Esophagus muscularis mucosa (tissue), 4 donors: Measurements from ENCODE around the gene NPAS3.

Experiments used
- EP300 ChIP-seq: sonication (generic); formaldehyde crosslinking; IDR thresholded peaks from one replicate; pipeline ENCODE4 v1.6.1; 2017; ENCODE audit warnings: antibody characterized with exemption
- POLR2A ChIP-seq: fragments of 450-650 bp; IDR thresholded peaks from one replicate; pipeline ENCODE4 v1.6.1; 2017; ENCODE audit warnings: antibody characterized with exemption, moderate library complexity, mild to moderate bottlenecking, low read depth
- POLR2AphosphoS5 ChIP-seq, 2 donors: sonication (generic); formaldehyde crosslinking; IDR thresholded peaks; one replicate each; pipeline ENCODE4 v1.6.1; 2017; ENCODE audit warnings: antibody characterized with exemption in 2 of 2
- TF ChIP-seq, protein P1 (sequence below), 3 experiments: fragments of 200-600 bp in 2 of 3; fragments of 450-650 bp in 1 of 3; sonication (generic) in 2 of 3; IDR thresholded peaks; one replicate each; pipeline ENCODE4 v1.5.1; 2017 to 2019; ENCODE audit warnings: antibody characterized with exemption in 3 of 3, mild to moderate bottlenecking in 2 of 3, moderate library complexity in 1 of 3

DNA sequence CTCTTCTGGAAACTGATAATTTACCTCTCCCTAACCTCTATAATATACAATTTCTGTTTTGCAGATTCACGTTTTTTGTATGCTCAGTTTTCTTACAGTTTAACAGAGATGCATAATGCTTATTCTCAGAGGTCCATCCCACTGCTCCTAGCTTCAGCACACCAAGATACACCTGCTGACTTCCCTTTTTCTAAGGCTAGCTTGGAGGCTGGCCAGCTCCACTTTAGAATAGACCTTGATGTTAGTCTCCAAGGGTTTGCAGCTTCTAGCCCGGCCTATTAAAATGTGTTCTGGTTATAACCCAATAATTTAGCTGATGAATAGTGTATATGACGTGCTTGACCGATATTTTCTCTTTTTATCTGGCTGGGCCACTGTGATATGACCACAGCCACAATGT is 751.0 kb downstream of the NPAS3 start:
- TF ChIP-seq, protein P1, sequence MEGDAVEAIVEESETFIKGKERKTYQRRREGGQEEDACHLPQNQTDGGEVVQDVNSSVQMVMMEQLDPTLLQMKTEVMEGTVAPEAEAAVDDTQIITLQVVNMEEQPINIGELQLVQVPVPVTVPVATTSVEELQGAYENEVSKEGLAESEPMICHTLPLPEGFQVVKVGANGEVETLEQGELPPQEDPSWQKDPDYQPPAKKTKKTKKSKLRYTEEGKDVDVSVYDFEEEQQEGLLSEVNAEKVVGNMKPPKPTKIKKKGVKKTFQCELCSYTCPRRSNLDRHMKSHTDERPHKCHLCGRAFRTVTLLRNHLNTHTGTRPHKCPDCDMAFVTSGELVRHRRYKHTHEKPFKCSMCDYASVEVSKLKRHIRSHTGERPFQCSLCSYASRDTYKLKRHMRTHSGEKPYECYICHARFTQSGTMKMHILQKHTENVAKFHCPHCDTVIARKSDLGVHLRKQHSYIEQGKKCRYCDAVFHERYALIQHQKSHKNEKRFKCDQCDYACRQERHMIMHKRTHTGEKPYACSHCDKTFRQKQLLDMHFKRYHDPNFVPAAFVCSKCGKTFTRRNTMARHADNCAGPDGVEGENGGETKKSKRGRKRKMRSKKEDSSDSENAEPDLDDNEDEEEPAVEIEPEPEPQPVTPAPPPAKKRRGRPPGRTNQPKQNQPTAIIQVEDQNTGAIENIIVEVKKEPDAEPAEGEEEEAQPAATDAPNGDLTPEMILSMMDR (IDR thresholded peaks at IDR 0.05), result no peak
- no peak for TF ChIP-seq POLR2A
- TF ChIP-seq POLR2AphosphoS5 (IDR thresholded peaks at IDR 0.05), result no peak
- no peak for TF ChIP-seq EP300
